Measurements from ENCODE around the gene CCND2. TPM values are rescaled to one million over a fixed set of nuclear protein-coding genes. Genes with fewer than 3 reads are reported as not detected.

The CCND2 gene
- total RNA-seq = 10.4 and 15.1 TPM in 2 replicates

GRCh38 chr12:4273652-4274395 is at the start of gene CCND2:
CCND2 (plus strand) TSS chr12:4273762; CDS start chr12:4274041, 279 bp downstream.

GRCh38 chr12:4320853-4321701 is 47.5 kb downstream of the CCND2 start, which contains the start of gene TIGAR:
TIGAR (plus strand) TSS chr12:4321213; CDS start chr12:4321272, 59 bp downstream.

Other genes with a start within 250 kb of the CCND2 start
- gene TIGAR, start 47.5 kb downstream of the CCND2 start, total RNA-seq = 5.6 and 6.5 TPM in 2 replicates
- gene FGF23, start 106.0 kb downstream of the CCND2 start, total RNA-seq = not detected in 2 replicates
- gene FGF6, start 172.1 kb downstream of the CCND2 start, total RNA-seq = not detected in 2 replicates

Measured in mesangial cell (primary cell).